ENCODE measurements around the gene USP16. TPM values are rescaled to one million over a fixed set of nuclear protein-coding genes. Genes with fewer than 3 reads are reported as not detected.

The USP16 gene
- total RNA-seq, 1 donor from 2014 or later, result 7.2 TPM

DNA sequence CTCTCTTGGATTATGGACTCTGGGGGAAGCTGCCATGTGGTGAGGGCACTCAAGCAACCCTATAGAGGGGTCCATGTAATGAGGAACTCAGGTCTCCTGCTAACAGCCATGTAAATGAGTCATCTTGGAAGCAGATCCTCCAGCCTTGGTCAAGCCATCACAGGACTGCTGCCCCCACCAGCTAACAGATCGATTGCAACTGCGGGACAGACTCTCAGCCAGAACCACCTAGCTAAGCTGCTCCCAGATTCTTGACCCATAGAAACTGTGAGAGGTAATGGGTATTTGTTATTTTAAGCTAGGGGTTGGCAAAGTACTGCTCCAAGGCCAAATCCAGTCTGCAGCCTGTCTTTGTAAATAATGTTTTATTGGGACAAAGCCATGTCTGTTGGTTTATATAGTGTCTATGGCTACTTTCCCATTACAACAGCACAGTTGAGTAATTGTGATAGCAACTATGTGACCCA is 78.4 kb downstream of the USP16 start:
- H3K4me1 ChIP-seq, result no peaks in the 10 kb centered on the region
- no peak overlapping the region for H3K4me3 ChIP-seq
- TF ChIP-seq, protein P1, sequence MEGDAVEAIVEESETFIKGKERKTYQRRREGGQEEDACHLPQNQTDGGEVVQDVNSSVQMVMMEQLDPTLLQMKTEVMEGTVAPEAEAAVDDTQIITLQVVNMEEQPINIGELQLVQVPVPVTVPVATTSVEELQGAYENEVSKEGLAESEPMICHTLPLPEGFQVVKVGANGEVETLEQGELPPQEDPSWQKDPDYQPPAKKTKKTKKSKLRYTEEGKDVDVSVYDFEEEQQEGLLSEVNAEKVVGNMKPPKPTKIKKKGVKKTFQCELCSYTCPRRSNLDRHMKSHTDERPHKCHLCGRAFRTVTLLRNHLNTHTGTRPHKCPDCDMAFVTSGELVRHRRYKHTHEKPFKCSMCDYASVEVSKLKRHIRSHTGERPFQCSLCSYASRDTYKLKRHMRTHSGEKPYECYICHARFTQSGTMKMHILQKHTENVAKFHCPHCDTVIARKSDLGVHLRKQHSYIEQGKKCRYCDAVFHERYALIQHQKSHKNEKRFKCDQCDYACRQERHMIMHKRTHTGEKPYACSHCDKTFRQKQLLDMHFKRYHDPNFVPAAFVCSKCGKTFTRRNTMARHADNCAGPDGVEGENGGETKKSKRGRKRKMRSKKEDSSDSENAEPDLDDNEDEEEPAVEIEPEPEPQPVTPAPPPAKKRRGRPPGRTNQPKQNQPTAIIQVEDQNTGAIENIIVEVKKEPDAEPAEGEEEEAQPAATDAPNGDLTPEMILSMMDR (IDR thresholded peaks at IDR 0.05), result no peak
- DNase-seq (ENCODE audit: low spot score in 2 of 2), result no peak
- H3K27ac ChIP-seq, result no peak overlapping the region
- peaks cover 0 to 3% of the 10 kb centered on the region in 2 donors for H3K36me3 ChIP-seq
- intact Hi-C loops (cut with DNase I), result no loop called here
- no peaks in the 10 kb centered on the region for H3K27me3 ChIP-seq
- no peaks in the 10 kb centered on the region for H3K9me3 ChIP-seq

Other genes with a start within 250 kb of the USP16 start
- 5.6 TPM for gene LTN1, start 31.8 kb upstream of the USP16 start, total RNA-seq
- 1.7 TPM for gene RWDD2B, start 5.3 kb upstream of the USP16 start, total RNA-seq
- gene CCT8, start 49.0 kb downstream of the USP16 start, total RNA-seq, result 36.7 TPM
- 6.9 TPM for gene MAP3K7CL, start 106.0 kb downstream of the USP16 start, total RNA-seq